HG03558 (cell line): ENCODE data around the gene IFNK.

Experiments used
- ATAC-seq: cut with Tn5 transposase; IDR thresholded peaks from one replicate; pipeline ENCODE4 v1.9.1; 2021; ENCODE audit warnings: moderate number of reproducible peaks; ENCODE audit not compliant: unreplicated experiment; ENCODE audit errors: extremely low read depth

IFNK gene

GRCh38 chr9:27536168-27536567 is 12.1 kb downstream of the IFNK start:
- no peak for ATAC-seq

GRCh38 chr9:27537027-27537435 is 12.9 kb downstream of the IFNK start:
- ATAC-seq = no peak

DNA sequence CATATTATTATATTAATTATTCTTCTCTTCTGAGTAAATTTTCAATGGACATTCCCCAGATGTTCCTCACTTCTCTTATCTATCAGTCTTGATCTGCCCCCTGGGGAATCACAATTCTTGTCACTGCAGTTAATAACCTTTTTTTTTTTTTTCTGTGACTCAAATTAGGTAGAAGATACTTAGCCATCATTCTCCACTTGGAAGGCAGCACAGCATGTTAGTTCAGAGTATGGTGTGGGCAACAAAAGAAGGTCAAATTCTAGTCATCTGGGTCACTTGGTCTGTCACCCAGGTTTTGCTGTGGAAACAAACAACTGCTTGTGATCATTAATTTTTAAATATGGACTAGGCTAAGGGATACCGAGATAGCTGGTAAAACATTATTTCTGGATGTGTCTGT is 13.7 kb downstream of the IFNK start:
- no peak for ATAC-seq

- ATAC-seq = no peak
Observed at GRCh38 chr9:27538647-27539046, 14.6 kb downstream of the IFNK start.

GRCh38 chr9:27539479-27540441 is 15.7 kb downstream of the IFNK start:
- peak; percentile 48 for ATAC-seq

- no peak for ATAC-seq
Observed at GRCh38 chr9:27540502-27540901, 16.4 kb downstream of the IFNK start.

GRCh38 chr9:27541740-27542139 is 17.6 kb downstream of the IFNK start:
- no peak for ATAC-seq

DNA sequence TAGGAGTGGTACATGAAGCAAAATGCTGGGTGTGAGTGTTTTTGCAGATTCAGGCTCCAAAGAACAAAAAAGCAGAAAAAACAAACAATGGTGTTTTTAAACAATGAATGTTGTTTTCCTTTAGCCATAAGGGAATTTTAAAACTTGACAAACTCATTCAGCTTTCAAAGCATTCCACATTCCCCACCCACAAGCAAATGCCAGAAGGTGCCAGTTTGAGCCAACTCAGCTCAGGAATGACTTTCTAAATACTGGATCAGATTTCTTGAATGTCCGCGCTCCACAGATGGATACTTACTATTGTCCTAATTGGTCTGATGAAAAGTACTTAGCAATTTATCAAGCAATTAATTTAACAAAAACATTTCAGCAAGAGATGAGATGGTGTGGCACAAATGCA is 18.4 kb downstream of the IFNK start:
- no peak for ATAC-seq

- ATAC-seq = no peak
Observed at GRCh38 chr9:27545471-27545870, 21.4 kb downstream of the IFNK start.

DNA sequence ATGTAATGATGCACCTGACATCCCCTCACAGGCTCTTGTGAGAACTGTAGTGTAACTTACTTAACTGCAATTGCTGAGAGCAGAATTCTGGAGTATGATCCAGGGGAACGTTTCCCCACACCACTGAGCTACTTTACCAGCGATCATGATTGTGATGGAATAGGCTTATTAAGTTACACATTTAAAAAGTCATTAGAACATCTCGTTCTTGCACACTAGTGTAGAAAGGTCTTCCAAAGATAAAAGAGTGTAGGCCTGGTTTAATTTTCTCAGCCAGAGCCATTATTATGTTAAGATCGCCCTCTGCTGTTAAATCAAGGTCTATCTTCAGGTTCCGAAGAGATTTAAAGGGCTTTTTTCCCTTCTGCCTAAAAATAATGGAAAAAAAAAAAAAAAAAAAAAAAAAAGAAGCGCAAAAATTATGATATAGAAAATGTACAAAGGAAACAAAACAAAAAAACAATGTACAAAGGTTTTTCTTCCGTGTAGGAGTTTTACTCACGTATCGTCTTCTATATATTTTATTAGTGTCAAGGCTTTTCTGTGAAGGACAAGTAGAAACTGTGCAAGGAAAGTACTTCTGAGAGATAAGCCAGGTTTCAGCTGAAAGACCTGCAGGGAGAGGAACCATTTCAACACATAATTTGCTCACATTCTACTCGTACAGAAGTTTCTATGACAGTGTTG is 24.1 kb downstream of the IFNK start:
- no peak for ATAC-seq

DNA sequence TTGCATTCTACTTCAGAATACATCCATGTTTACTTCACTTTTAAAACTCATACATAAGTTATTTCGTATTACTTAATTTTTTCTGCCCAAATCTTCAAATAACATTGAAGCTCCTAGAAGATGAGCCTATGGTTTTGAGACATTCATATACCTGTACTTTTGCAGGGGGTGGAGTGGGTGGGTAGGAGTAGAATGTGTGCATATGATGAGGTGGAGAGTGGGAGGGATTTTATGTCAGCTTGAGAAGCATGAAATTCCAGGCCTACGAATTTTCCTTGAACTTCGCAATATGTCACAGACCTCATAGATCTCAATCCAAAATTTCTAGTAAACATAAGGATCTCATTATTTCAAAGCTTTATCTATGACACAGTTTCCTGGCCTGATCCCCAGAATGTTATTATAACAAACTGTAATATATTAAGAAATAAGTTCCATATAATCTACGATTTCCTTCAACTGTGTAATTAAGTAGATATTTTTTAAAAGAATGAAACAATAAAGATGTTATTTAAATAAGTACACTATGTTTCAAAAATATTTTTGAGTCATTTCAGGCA is 25.2 kb downstream of the IFNK start:
- no peak for ATAC-seq

DNA sequence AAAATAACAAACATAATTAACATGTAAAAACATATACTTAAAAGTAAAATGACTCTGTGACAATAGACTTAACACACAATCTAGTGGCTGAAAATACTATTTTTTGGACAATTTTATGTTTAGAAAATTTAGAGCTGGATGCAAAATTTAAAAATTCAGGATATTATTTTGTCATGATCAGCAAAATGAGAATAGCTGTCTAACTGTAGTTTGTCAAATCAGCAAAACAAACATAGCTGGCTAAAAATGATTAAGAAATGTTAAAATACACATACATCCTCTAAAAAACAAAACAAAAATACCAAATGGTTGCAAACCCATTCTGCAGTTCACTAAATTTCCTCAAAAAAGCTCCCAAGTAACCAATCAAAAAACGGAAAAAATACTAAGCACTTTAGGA is 30.6 kb downstream of the IFNK start:
- no peak for ATAC-seq

GRCh38 chr9:27556470-27556869 is 32.4 kb downstream of the IFNK start:
- ATAC-seq = no peak

DNA sequence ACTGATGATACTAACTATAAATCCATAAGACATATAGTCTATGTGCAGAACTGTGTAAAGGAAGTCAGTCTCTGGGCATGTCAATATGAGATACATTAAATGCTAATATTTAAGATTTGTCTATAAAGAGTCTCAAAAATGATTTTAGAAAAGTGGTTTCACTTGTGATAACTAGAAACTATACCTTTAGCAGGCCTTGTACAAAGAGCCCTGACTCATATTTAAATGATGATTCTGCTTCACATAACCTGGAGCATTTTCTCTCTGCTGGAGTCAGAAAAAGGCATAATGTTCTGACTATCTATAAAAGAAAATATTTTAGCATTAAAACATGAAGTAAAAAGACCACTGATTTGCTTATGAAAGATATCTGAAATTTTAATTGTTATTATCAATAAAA is 34.2 kb downstream of the IFNK start:
- no peak for ATAC-seq

DNA sequence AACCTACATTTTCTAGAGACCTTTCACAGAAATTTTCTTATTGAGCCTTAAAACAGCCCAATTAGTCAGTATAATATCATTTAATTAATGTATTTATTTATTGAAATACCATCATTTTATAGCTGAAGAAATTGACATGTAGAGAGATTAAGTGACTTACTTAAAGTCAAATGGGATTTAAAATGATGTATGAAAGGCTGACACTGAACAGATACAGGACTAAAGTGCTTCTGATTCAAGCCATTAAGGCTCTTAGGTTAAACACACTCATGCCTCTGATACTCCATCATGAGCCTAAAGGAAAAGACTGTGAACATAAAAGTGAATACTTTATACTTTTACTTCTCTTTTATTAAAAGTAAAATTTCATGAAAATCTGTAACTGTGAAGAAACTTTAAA is 36.4 kb downstream of the IFNK start:
- ATAC-seq = no peak

GRCh38 chr9:27561685-27562084 is 37.6 kb downstream of the IFNK start:
- peak; percentile 49 for ATAC-seq

DNA sequence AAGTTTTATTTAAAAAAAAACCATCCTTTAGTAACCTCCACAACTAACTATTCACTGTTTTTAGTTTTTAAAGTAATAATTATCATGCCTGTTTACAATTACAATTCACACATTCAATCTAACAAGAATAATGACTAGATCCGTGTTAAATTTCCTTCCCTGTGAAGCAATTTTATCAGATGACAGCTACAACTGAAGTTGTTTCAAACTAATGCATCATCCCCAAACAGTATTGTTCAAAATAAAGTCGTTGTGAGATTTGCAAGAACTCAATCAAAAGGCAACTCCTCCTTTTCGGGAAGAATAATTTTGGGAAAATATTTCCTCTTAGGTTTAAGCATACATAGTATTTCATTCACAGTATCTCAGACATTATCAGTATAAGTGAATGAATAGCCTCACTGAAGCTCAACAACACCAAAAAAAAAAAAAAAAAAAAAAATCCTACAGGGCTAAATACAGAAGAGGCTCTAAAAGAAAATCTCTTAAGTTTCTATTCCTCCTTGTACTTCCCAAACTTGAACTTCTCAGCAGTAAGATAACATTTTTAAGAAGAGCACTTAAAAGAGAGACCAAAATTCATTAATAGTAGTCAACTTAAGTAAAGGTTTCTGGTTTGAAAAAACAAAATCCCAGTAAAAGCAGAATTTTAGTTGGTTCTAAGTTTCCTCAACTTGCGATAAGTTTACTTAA is 39.8 kb downstream of the IFNK start:
- no peak for ATAC-seq

DNA sequence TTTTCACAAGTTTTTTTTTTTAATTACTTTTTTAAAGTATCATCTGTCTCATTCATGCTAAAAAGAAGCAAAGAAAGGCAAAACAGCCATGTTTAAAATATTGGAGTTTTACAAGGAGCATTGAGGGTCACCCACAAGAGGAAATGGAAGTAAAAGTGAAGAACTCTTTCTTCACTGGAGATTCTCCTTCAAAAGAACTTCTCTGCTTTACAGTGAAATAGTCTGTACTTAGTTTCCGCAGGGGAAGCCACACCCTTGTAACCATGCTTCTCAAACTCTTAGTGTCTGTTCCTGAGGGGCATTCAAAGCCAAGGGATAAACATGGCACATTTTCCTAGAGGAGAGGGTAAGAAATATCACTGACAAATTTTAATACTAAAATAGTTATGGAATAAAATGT is 40.6 kb downstream of the IFNK start:
- ATAC-seq = no peak

DNA sequence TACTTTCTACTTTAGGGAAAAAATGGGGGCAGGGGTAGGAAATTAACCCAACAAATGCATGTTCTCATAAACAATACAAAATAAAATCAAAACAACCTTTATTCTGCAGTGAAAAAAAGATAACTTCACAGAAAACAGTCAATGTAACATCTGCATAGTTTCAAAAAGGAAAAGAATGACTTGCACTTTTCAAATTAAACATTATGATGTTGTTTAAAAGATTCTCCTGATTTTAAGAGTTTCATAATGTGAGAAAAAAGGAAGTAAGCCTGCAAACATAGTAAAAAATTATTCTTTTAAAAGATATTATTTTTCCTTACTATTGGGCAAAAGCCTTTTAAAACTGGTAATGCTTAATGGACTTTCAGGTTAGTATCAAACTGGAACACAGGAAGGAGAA is 41.6 kb downstream of the IFNK start:
- no peak for ATAC-seq

GRCh38 chr9:27566118-27566517 is 42.0 kb downstream of the IFNK start:
- no peak for ATAC-seq

DNA sequence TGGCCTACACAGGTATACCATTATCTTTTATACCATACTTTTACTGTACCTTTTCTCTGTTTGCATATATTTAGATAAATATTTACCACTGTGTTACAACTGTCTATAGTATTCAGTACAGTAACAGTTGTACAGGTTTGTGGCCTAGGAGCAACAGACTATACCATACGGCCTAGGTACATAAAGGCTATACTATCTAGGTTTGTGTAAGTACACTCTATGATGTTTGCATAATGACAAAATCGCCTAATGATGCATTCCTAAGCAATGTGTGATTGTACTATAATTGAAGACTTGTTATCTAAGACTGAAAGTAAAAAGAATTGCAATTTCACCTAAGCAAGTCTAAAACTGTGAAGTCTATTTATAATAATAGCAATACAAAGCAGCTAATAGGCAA is 45.3 kb downstream of the IFNK start:
- no peak for ATAC-seq
